Measurements from ENCODE around the gene KCNN2.

Gene KCNN2

DNA sequence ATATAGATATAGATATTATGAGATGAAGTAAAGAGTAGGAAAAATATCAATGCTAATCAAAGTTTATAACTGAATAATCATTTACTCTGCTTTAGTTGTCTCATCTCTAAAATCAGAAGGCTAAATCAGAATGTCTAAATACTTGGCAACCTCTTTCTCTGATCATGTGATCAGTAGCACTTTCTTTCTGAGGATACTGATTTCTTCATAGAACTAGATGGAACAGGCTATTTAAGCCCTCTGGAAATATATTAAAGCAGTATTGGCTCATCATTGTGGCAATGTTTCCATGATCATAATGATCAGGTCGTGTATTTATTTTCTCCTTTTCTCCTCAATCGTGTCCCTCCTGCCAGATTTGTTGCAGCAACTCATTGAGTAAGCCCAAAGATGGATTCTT is 109.7 kb downstream of the KCNN2 start:
- no peak for DNase-seq (ENCODE audit: low read depth)
- TF ChIP-seq, protein P1, sequence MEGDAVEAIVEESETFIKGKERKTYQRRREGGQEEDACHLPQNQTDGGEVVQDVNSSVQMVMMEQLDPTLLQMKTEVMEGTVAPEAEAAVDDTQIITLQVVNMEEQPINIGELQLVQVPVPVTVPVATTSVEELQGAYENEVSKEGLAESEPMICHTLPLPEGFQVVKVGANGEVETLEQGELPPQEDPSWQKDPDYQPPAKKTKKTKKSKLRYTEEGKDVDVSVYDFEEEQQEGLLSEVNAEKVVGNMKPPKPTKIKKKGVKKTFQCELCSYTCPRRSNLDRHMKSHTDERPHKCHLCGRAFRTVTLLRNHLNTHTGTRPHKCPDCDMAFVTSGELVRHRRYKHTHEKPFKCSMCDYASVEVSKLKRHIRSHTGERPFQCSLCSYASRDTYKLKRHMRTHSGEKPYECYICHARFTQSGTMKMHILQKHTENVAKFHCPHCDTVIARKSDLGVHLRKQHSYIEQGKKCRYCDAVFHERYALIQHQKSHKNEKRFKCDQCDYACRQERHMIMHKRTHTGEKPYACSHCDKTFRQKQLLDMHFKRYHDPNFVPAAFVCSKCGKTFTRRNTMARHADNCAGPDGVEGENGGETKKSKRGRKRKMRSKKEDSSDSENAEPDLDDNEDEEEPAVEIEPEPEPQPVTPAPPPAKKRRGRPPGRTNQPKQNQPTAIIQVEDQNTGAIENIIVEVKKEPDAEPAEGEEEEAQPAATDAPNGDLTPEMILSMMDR (IDR thresholded peaks at IDR 0.05; ENCODE audit: insufficient read depth, low read depth, low read length, missing control alignments): no peak
- H3K4me3 ChIP-seq (ENCODE audit: low read depth, low read length): no peak overlapping the region

DNA sequence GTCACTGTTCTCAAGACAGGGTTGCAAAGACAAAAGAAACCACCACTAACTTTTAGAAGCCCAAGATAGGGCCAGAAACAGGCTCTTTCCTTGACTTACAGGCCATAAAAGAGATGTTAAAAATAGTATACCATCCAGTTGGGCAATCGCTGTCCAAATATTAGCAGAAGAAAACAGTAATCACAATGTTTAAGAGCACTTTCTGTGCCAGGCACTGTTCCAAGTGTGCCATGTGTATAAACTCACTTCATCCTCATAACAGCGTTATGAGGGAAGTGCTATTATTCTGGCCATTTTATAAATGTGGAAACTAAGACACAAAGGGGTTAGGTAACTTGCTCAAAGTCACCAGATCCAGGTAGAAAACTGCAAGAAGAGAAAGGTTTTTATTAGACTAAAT is 111.7 kb downstream of the KCNN2 start:
- TF ChIP-seq, protein P1 (IDR thresholded peaks at IDR 0.05; ENCODE audit: insufficient read depth, low read depth, low read length, missing control alignments): no peak
- DNase-seq (ENCODE audit: low read depth): no peak
- no peak overlapping the region for H3K4me3 ChIP-seq (ENCODE audit: low read depth, low read length)

DNA sequence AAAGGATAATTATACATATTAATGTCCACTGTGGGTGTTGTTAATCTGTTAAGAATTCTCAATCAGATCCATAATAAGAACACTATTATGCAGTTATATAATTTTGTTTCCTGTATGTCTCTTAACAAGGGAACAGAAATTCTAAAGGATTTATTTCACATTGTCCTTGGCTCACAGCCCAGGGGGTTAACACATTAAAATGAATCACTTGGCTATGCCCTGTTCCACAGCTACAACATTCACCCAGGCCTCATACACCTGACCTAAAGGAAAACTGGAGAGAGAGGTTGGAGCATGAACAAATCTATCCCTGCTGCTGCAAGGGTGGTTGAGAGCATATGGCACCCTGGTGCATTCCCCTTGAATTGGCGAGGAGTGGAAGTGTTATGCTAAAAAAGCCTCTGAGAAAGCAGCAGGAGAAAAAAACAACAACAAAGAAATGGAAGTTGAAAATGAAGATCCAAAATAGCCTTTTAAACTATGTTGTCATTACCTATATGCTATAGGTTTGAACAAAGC is 116.0 kb downstream of the KCNN2 start:
- no peak overlapping the region for H3K4me3 ChIP-seq (ENCODE audit: low read depth, low read length)
- TF ChIP-seq, protein P1 (IDR thresholded peaks at IDR 0.05; ENCODE audit: insufficient read depth, low read depth, low read length, missing control alignments): no peak
- DNase-seq (ENCODE audit: low read depth): no peak

DNA sequence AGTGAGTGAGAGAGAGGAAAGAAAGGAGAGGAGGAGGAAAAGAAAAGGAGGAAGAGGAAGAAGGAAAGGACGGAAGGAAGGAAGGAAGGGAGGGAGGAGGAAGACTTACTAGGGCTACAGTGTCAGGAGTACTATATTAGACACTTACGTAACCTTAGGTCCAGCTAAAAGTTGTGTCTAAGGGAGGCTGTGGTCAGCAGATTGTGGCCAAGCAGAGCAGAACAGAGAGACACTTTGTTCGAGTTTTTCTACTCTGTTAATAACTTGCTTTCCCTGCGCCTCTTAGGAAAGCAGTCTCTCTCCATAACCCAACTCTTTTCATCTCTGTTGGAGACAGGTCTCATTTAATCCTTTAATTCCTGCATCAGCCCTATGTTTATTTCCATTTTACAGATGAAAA is 138.9 kb downstream of the KCNN2 start:
- TF ChIP-seq, protein P1 (IDR thresholded peaks at IDR 0.05; ENCODE audit: insufficient read depth, low read depth, low read length, missing control alignments): no peak
- no peak for DNase-seq (ENCODE audit: low read depth)

DNA sequence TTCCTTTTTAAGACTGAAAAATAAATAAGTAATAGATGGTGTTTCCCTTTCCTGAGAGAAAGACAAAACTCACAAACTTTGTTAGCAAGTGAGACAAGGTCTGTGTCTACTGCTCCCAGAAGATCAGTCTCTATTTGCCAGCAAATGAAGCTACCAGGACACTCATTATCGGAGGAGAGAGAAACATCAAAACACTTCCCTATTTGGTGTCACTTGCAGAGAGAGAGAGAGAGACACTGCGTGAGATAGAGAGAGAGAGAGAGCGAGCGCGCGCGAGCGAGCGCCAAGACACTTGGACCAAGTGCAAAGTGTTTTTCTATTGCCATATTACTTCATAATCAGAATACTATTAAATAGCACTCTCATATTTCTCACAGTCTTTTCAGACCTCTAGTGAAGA is 142.7 kb downstream of the KCNN2 start:
- no peak overlapping the region for H3K4me3 ChIP-seq (ENCODE audit: low read depth, low read length)
- DNase-seq (ENCODE audit: low read depth): no peak
- TF ChIP-seq, protein P1 (IDR thresholded peaks at IDR 0.05; ENCODE audit: insufficient read depth, low read depth, low read length, missing control alignments): no peak

More for the DNA sequence above, 138.9 kb downstream of the KCNN2 start:
- H3K4me3 ChIP-seq (ENCODE audit: low read depth, low read length): no peak overlapping the region

DNA sequence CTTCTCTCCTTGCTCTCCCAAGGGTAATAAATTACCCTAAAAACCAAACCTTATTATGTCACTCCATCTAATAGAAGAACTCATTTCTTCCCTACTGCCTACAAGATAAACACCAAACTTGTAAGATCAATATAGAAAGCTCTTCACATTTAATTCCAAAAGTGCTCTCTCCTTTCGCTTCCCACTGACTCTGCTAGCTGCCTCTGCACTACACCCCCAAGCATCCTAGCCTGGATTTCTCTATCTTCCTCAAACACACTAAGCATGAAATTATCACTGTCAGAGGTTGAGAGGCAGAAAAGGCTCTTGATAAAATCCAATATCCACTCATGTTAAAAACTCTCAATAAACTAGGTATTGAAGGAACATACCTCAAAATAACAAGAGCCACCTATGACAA is 162.4 kb downstream of the KCNN2 start:
- no peak overlapping the region for H3K4me3 ChIP-seq (ENCODE audit: low read depth, low read length)
- TF ChIP-seq, protein P1 (IDR thresholded peaks at IDR 0.05; ENCODE audit: insufficient read depth, low read depth, low read length, missing control alignments): no peak
- no peak for DNase-seq (ENCODE audit: low read depth)

DNA sequence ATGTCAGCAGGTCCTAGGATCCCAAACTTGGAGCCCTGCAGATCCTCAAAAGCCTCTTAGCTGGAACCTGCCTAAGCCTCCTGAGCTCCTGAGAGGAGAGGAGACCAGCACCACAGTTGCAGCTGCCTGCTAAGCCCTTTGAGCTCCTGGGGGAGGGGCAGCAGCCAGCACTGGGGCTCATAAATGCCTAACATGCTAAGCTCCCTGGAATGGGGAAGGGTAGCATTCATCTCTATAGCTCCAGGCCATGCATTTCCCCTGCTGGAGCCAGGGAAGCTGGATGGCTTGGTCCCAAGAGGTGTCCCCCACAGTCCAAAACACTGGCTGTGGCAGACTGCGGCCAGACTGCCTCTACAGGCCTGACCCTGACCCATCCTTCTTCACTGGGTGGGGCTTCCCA is 182.7 kb downstream of the KCNN2 start:
- DNase-seq (ENCODE audit: low read depth): no peak
- no peak overlapping the region for H3K4me3 ChIP-seq (ENCODE audit: low read depth, low read length)
- TF ChIP-seq, protein P1 (IDR thresholded peaks at IDR 0.05; ENCODE audit: insufficient read depth, low read depth, low read length, missing control alignments): no peak

Measured in GM12865 (cell line).